SIG-M5 treated with dmso at 0.1 percent for 504 hours (cell line): Measurements from ENCODE around the gene PTCD1.

Source experiments
- DNase-seq: peaks from one replicate; lab custom pipeline; 2025; ENCODE audit not compliant: unreplicated experiment; lab: John Stamatoyannopoulos, UW

PTCD1 gene

GRCh38 chr7:99369767-99370391 is 68.7 kb downstream of the PTCD1 start:
- no peak for DNase-seq

GRCh38 chr7:99368750-99369389 is 69.7 kb downstream of the PTCD1 start:
- DNase-seq: no peak
